ENCODE results near the gene ECHDC3.

Gene ECHDC3

GRCh38 chr10:11724938-11725776 is 17.0 kb upstream of the ECHDC3 start:
- Histone ChIP-seq H3K36me3 (ENCODE audit: control insufficient read depth in 4 of 4, insufficient read depth in 4 of 4, low read length in 3 of 4) (no peaks in the 10 kb centered on the region), H3K4me3 (ENCODE audit: control insufficient read depth in 1 of 7, extremely low read depth in 1 of 7, insufficient read depth in 4 of 7, low read depth in 2 of 7, low read length in 6 of 7) (no peak overlapping the region), H3K9me3 (ENCODE audit: control extremely low read depth in 1 of 5, control insufficient read depth in 4 of 5, insufficient read depth in 2 of 5, low read depth in 1 of 5, low read length in 4 of 5) (peaks cover 0 to 13% (median under 1%) of the 10 kb centered on the region in 5 experiments), H3K27ac (ENCODE audit: insufficient read depth in 1 of 2, low read depth in 1 of 2, low read length in 2 of 2, poor library complexity in 1 of 2, severe bottlenecking in 2 of 2) (no peak overlapping the region), H3K27me3 (replicated peaks in 2 of 5; ENCODE audit: control insufficient read depth in 4 of 5, insufficient read depth in 5 of 5, low read length in 4 of 5) (no peaks in the 10 kb centered on the region), H3K4me1 (ENCODE audit: control extremely low read depth in 1 of 4, control insufficient read depth in 4 of 4, insufficient read depth in 4 of 4, low read length in 3 of 4) (peaks cover 0 to 20% (median 3%) of the 10 kb centered on the region in 4 experiments)
- DNase-seq, result peak; percentile 72 to 87 (median 83)
- ChIA-PET CTCF (interaction anchor here (0.8 to 8.3 kb wide), 15 partner anchors 10 to 216 kb away, joined by 3 to 67 read pairs (median 4); no protein-coding TSS in a partner anchor), POLR2A (no interaction called here)
- WGBS (ENCODE audit: insufficient coverage), result 61% methylated on average over 20 of the region's 20 CpGs

DNA sequence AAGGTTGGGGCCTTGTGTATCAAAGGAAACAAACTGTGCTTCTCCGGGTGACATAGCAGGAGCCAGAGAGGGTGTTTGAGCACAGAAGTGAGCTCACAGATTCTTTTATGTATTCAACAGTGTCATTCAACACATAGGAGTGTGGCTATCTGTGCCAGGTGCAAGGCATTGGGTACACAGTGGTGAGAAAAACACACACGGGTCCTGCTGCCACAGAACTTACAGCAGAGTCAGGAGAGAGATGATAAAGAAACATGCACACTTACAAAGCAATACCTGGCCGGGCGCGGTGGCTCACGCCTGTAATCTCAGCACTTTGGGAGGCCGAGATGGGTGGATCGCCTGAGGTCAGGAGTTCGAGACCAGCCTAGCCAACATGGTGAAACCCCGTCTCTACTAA is 16.3 kb upstream of the ECHDC3 start:
- WGBS (ENCODE audit: insufficient coverage), result 100% methylated on average over 2 of the region's 10 CpGs
- H3K9me3 ChIP-seq (ENCODE audit: control extremely low read depth in 1 of 5, control insufficient read depth in 4 of 5, insufficient read depth in 2 of 5, low read depth in 1 of 5, low read length in 4 of 5), result peaks cover 0 to 16% (median 8%) of the 10 kb centered on the region in 5 experiments

DNA sequence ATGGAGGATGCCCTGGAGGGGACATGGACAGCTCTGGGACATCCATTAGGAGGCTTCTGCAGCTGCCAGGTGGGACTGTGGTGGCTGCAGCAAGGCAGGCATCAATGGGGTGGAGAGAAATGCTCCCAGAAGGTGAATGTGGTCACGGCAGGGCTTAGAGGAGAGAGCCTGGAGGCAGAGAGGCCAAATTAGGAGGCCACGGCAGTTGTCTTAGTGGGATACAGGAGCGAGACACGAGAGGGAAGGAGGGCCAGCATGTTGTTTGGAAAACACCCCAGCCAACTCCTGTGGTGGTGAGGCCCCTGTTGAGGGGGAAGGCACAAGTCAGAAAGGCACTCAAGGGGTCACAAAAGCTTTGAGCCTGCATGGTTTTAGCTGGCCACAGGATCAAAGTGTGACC is 14.6 kb upstream of the ECHDC3 start:
- CTCF ChIA-PET, result interaction anchor here (0.8 to 8.3 kb wide), 9 partner anchors 11 to 246 kb away, joined by 3 to 67 read pairs (median 3); no protein-coding TSS in a partner anchor
- no peak overlapping the region for H3K27ac ChIP-seq (ENCODE audit: insufficient read depth in 1 of 2, low read depth in 1 of 2, low read length in 2 of 2, poor library complexity in 1 of 2, severe bottlenecking in 2 of 2)
- 98% methylated on average over 4 of the region's 4 CpGs for WGBS (ENCODE audit: insufficient coverage)
- peaks cover 0 to 17% (median 9%) of the 10 kb centered on the region in 5 experiments for H3K9me3 ChIP-seq (ENCODE audit: control extremely low read depth in 1 of 5, control insufficient read depth in 4 of 5, insufficient read depth in 2 of 5, low read depth in 1 of 5, low read length in 4 of 5)
- no peaks in the 10 kb centered on the region for H3K27me3 ChIP-seq (replicated peaks in 2 of 5; ENCODE audit: control insufficient read depth in 4 of 5, insufficient read depth in 5 of 5, low read length in 4 of 5)
- no peak for DNase-seq
- no peaks in the 10 kb centered on the region for H3K36me3 ChIP-seq (ENCODE audit: control insufficient read depth in 4 of 4, insufficient read depth in 4 of 4, low read length in 3 of 4)
- POLR2A ChIA-PET, result interaction anchor here (0.5 kb wide), 1 partner anchor 102 kb away, joined by 4 read pairs; no protein-coding TSS in a partner anchor
- H3K4me3 ChIP-seq (ENCODE audit: control insufficient read depth in 1 of 7, extremely low read depth in 1 of 7, insufficient read depth in 4 of 7, low read depth in 2 of 7, low read length in 6 of 7), result no peak overlapping the region
- H3K4me1 ChIP-seq (ENCODE audit: control extremely low read depth in 1 of 4, control insufficient read depth in 4 of 4, insufficient read depth in 4 of 4, low read length in 3 of 4), result peaks cover 0 to 2% (median under 1%) of the 10 kb centered on the region in 4 experiments

More for the DNA sequence above, 16.3 kb upstream of the ECHDC3 start:
- no peak overlapping the region for H3K27ac ChIP-seq (ENCODE audit: insufficient read depth in 1 of 2, low read depth in 1 of 2, low read length in 2 of 2, poor library complexity in 1 of 2, severe bottlenecking in 2 of 2)
- H3K4me3 ChIP-seq (ENCODE audit: control insufficient read depth in 1 of 7, extremely low read depth in 1 of 7, insufficient read depth in 4 of 7, low read depth in 2 of 7, low read length in 6 of 7), result no peak overlapping the region
- no peak for DNase-seq
- ChIA-PET POLR2A (no interaction called here), CTCF (interaction anchor here (1.3 to 8.3 kb wide), 5 partner anchors 11 to 211 kb away, joined by 4 to 67 read pairs (median 13); no protein-coding TSS in a partner anchor)
- no peaks in the 10 kb centered on the region for H3K27me3 ChIP-seq (replicated peaks in 2 of 5; ENCODE audit: control insufficient read depth in 4 of 5, insufficient read depth in 5 of 5, low read length in 4 of 5)
- H3K36me3 ChIP-seq (ENCODE audit: control insufficient read depth in 4 of 4, insufficient read depth in 4 of 4, low read length in 3 of 4), result no peaks in the 10 kb centered on the region
- H3K4me1 ChIP-seq (ENCODE audit: control extremely low read depth in 1 of 4, control insufficient read depth in 4 of 4, insufficient read depth in 4 of 4, low read length in 3 of 4), result peaks cover 0 to 12% (median 1%) of the 10 kb centered on the region in 4 experiments

DNA sequence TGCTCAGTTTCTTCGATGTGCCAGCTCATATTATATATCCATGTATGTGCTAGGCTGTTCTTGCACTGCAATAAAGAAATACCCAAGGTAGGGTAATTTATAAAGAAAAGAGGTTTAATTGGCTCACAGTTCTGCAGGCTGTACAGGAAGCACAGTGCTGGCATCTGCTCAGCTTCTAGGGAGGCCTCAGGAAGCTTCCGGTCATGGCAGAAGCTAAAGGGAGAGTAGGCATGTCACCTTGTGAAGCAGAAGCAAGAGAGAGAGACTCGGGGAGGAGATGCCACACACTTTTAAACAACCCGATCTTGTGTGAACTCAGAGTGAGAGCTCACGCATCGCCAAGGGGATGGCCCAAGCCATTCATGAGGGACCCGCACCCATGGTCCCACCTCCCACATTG is 13.8 kb upstream of the ECHDC3 start:
- H3K9me3 ChIP-seq (ENCODE audit: control extremely low read depth in 1 of 5, control insufficient read depth in 4 of 5, insufficient read depth in 2 of 5, low read depth in 1 of 5, low read length in 4 of 5), result peaks cover 0 to 17% (median 9%) of the 10 kb centered on the region in 5 experiments
- CTCF ChIA-PET, result interaction anchor here (0.8 to 8.3 kb wide), 9 partner anchors 13 to 247 kb away, joined by 3 to 67 read pairs (median 4); no protein-coding TSS in a partner anchor
- H3K27me3 ChIP-seq (replicated peaks in 2 of 5; ENCODE audit: control insufficient read depth in 4 of 5, insufficient read depth in 5 of 5, low read length in 4 of 5), result no peaks in the 10 kb centered on the region
- 96% methylated on average over 3 of the region's 7 CpGs for WGBS (ENCODE audit: insufficient coverage)
- H3K4me1 ChIP-seq (ENCODE audit: control extremely low read depth in 1 of 4, control insufficient read depth in 4 of 4, insufficient read depth in 4 of 4, low read length in 3 of 4), result peaks cover 0 to 2% (median 0%) of the 10 kb centered on the region in 4 experiments
- no peak for DNase-seq
- H3K4me3 ChIP-seq (ENCODE audit: control insufficient read depth in 1 of 7, extremely low read depth in 1 of 7, insufficient read depth in 4 of 7, low read depth in 2 of 7, low read length in 6 of 7), result no peak overlapping the region
- POLR2A ChIA-PET, result interaction anchor here (0.5 kb wide), 1 partner anchor 232 kb away, joined by 5 read pairs; no protein-coding TSS in a partner anchor
- H3K27ac ChIP-seq (ENCODE audit: insufficient read depth in 1 of 2, low read depth in 1 of 2, low read length in 2 of 2, poor library complexity in 1 of 2, severe bottlenecking in 2 of 2), result no peak overlapping the region
- no peaks in the 10 kb centered on the region for H3K36me3 ChIP-seq (ENCODE audit: control insufficient read depth in 4 of 4, insufficient read depth in 4 of 4, low read length in 3 of 4)

DNA sequence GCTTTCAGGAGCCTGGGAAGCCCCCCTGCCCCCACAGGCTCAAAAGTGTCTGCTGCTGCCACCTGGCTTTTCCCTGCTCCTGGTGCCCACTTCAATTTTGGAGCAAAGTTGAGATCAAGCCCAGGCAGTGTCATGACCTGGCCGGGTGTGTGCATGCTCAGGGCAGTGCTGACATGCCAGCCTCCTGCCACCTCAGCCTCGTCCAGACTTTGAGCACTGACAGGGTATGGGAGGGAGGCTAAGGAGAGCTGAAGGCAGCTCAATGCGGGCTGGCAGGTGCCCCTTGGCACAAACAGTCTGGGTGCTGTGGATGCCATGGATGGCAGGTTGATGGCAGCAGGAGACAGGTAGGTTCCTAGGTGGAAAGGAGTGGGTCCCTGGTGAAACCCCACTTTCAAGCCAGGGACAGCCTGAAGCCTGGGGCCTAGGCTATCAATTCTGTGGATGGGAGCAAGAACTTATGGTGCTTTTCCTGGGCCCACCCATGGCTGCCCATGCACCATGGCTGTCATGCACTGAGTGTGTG is 12.3 kb upstream of the ECHDC3 start:
- Histone ChIP-seq H3K36me3 (ENCODE audit: control insufficient read depth in 4 of 4, insufficient read depth in 4 of 4, low read length in 3 of 4) (no peaks in the 10 kb centered on the region), H3K9me3 (ENCODE audit: control extremely low read depth in 1 of 5, control insufficient read depth in 4 of 5, insufficient read depth in 2 of 5, low read depth in 1 of 5, low read length in 4 of 5) (peaks cover 0 to 17% (median 9%) of the 10 kb centered on the region in 5 experiments), H3K4me1 (ENCODE audit: control extremely low read depth in 1 of 4, control insufficient read depth in 4 of 4, insufficient read depth in 4 of 4, low read length in 3 of 4) (peaks cover 0 to 2% (median 0%) of the 10 kb centered on the region in 4 experiments), H3K27ac (ENCODE audit: insufficient read depth in 1 of 2, low read depth in 1 of 2, low read length in 2 of 2, poor library complexity in 1 of 2, severe bottlenecking in 2 of 2) (no peak overlapping the region), H3K4me3 (ENCODE audit: control insufficient read depth in 1 of 7, extremely low read depth in 1 of 7, insufficient read depth in 4 of 7, low read depth in 2 of 7, low read length in 6 of 7) (no peak overlapping the region), H3K27me3 (replicated peaks in 2 of 5; ENCODE audit: control insufficient read depth in 4 of 5, insufficient read depth in 5 of 5, low read length in 4 of 5) (no peaks in the 10 kb centered on the region)
- 100% methylated on average over 3 of the region's 3 CpGs for WGBS (ENCODE audit: insufficient coverage)
- CTCF ChIA-PET, result interaction anchor here (0.8 to 8.3 kb wide), 7 partner anchors 17 to 221 kb away, joined by 3 to 67 read pairs (median 4); no protein-coding TSS in a partner anchor
- POLR2A ChIA-PET, result no interaction called here
- no peak for DNase-seq

- Histone ChIP-seq H3K27ac (ENCODE audit: insufficient read depth in 1 of 2, low read depth in 1 of 2, low read length in 2 of 2, poor library complexity in 1 of 2, severe bottlenecking in 2 of 2) (no peak overlapping the region), H3K4me1 (ENCODE audit: control extremely low read depth in 1 of 4, control insufficient read depth in 4 of 4, insufficient read depth in 4 of 4, low read length in 3 of 4) (no peaks in the 10 kb centered on the region), H3K36me3 (ENCODE audit: control insufficient read depth in 4 of 4, insufficient read depth in 4 of 4, low read length in 3 of 4) (no peaks in the 10 kb centered on the region), H3K9me3 (ENCODE audit: control extremely low read depth in 1 of 5, control insufficient read depth in 4 of 5, insufficient read depth in 2 of 5, low read depth in 1 of 5, low read length in 4 of 5) (peaks cover 0 to 17% (median 9%) of the 10 kb centered on the region in 5 experiments), H3K4me3 (ENCODE audit: control insufficient read depth in 1 of 7, extremely low read depth in 1 of 7, insufficient read depth in 4 of 7, low read depth in 2 of 7, low read length in 6 of 7) (no peak overlapping the region), H3K27me3 (replicated peaks in 2 of 5; ENCODE audit: control insufficient read depth in 4 of 5, insufficient read depth in 5 of 5, low read length in 4 of 5) (no peaks in the 10 kb centered on the region)
- DNase-seq, result no peak
- POLR2A ChIA-PET, result no interaction called here
- CTCF ChIA-PET, result interaction anchor here (0.6 to 8.3 kb wide), 6 partner anchors 16 to 1188 kb away, joined by 3 to 67 read pairs (median 5); no protein-coding TSS in a partner anchor
- 96% methylated on average over 5 of the region's 5 CpGs for WGBS (ENCODE audit: insufficient coverage)
These were observed 11.4 kb upstream of the ECHDC3 start for GRCh38 chr10:11730779-11731178.

Data from common myeloid progenitor, CD34-positive (primary cell).